ENCODE measurements around the gene OTULIN.

DNA sequence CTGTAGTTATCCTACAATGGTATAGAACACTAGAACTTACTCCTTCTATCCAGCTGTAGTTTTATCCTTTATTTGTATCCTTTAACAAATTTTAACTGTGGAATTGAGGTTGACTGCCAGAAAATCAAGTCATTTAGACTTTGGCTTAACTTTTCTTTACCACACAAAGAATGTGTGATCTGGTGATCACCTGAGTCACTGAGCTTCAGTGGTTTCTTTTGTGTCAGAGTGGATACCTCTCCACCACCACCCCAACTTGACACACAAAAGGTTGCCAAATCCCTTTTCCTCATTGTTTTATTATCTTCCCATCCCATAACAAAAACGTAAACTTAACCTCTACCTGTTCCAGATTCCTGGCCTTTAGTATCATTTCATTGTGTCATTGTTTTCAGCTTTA lies 5.5 kb downstream of the OTULIN start:
- TF ChIP-seq, protein P1, sequence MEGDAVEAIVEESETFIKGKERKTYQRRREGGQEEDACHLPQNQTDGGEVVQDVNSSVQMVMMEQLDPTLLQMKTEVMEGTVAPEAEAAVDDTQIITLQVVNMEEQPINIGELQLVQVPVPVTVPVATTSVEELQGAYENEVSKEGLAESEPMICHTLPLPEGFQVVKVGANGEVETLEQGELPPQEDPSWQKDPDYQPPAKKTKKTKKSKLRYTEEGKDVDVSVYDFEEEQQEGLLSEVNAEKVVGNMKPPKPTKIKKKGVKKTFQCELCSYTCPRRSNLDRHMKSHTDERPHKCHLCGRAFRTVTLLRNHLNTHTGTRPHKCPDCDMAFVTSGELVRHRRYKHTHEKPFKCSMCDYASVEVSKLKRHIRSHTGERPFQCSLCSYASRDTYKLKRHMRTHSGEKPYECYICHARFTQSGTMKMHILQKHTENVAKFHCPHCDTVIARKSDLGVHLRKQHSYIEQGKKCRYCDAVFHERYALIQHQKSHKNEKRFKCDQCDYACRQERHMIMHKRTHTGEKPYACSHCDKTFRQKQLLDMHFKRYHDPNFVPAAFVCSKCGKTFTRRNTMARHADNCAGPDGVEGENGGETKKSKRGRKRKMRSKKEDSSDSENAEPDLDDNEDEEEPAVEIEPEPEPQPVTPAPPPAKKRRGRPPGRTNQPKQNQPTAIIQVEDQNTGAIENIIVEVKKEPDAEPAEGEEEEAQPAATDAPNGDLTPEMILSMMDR (IDR thresholded peaks at IDR 0.05; ENCODE audit: insufficient read depth, low read length) = no peak
- no peak for TF ChIP-seq POLR2AphosphoS5 (IDR thresholded peaks at IDR 0.05; ENCODE audit: low read depth)
- TF ChIP-seq, protein P2, sequence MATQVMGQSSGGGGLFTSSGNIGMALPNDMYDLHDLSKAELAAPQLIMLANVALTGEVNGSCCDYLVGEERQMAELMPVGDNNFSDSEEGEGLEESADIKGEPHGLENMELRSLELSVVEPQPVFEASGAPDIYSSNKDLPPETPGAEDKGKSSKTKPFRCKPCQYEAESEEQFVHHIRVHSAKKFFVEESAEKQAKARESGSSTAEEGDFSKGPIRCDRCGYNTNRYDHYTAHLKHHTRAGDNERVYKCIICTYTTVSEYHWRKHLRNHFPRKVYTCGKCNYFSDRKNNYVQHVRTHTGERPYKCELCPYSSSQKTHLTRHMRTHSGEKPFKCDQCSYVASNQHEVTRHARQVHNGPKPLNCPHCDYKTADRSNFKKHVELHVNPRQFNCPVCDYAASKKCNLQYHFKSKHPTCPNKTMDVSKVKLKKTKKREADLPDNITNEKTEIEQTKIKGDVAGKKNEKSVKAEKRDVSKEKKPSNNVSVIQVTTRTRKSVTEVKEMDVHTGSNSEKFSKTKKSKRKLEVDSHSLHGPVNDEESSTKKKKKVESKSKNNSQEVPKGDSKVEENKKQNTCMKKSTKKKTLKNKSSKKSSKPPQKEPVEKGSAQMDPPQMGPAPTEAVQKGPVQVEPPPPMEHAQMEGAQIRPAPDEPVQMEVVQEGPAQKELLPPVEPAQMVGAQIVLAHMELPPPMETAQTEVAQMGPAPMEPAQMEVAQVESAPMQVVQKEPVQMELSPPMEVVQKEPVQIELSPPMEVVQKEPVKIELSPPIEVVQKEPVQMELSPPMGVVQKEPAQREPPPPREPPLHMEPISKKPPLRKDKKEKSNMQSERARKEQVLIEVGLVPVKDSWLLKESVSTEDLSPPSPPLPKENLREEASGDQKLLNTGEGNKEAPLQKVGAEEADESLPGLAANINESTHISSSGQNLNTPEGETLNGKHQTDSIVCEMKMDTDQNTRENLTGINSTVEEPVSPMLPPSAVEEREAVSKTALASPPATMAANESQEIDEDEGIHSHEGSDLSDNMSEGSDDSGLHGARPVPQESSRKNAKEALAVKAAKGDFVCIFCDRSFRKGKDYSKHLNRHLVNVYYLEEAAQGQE (IDR thresholded peaks at IDR 0.05; ENCODE audit: insufficient replicate concordance, low read depth) = no peak
- no peak for TF ChIP-seq SPI1 (IDR thresholded peaks at IDR 0.05; ENCODE audit: borderline replicate concordance, low read depth)
- TF ChIP-seq GABPA (IDR thresholded peaks at IDR 0.05; ENCODE audit: low read depth) = no peak

All from HL-60 (cell line).